ENCODE data around the gene XYLT1.

GRCh38 chr16:17313793-17314547 lies 156.8 kb downstream of the XYLT1 start:
- no peak for TF ChIP-seq CTCF (tag by site-specific recombination; IDR thresholded peaks at IDR 0.05)
- TF ChIP-seq ZNF514 (tag by site-specific recombination; IDR thresholded peaks at IDR 0.05), result no peak
- no peak for TF ChIP-seq SALL2 (tag by site-specific recombination; IDR thresholded peaks at IDR 0.05; ENCODE audit: borderline replicate concordance)
- no peak for TF ChIP-seq ZNF280D (tag by site-specific recombination; IDR thresholded peaks at IDR 0.05)
- TF ChIP-seq ZNF768 (tag by site-specific recombination; IDR thresholded peaks at IDR 0.05), result no peak
- TF ChIP-seq ZBTB8A (tag by site-specific recombination; IDR thresholded peaks at IDR 0.05), result no peak
- TF ChIP-seq SP3 (tag by site-specific recombination; IDR thresholded peaks at IDR 0.05), result no peak
- no peak for TF ChIP-seq OSR2 (tag by site-specific recombination; IDR thresholded peaks at IDR 0.05)
- TF ChIP-seq ZBTB21 (tag by site-specific recombination; IDR thresholded peaks at IDR 0.05), result no peak
- no peak for TF ChIP-seq TRIM28 (IDR thresholded peaks at IDR 0.05; ENCODE audit: borderline replicate concordance, low read length)
- no peak for TF ChIP-seq ZSCAN5A (tag by site-specific recombination; IDR thresholded peaks at IDR 0.05)
- TF ChIP-seq ZNF423 (tag by site-specific recombination; IDR thresholded peaks at IDR 0.05), result no peak
- TF ChIP-seq ZNF138 (tag by site-specific recombination; IDR thresholded peaks at IDR 0.05; ENCODE audit: borderline replicate concordance), result no peak
- TF ChIP-seq ZNF670 (tag by site-specific recombination; IDR thresholded peaks at IDR 0.05; ENCODE audit: low read depth), result no peak

Data from HEK293 (cell line).